K562 (cell line): ENCODE measurements around the gene SP100. TPM values are rescaled to one million over a fixed set of nuclear protein-coding genes. Genes with fewer than 3 reads are reported as not detected.

ENCODE experiments used
- ATAC-seq: fragments of 200-7000 bp; cut with Tn5 transposase; 3 replicates; pipeline ENCODE4 v1.9.1; 2020; ENCODE audit warnings: moderate library complexity
- BruUV-seq: library from RNA; stranded (reverse); fragments of 400-500 nt; replicated peaks from 2 replicates; lab custom pipeline; 2021; lab: Mats Ljungman, UMichigan
- CTCF ChIA-PET: fragments of 300-600 bp; formaldehyde crosslinking; extraction: SDS; loops from one replicate; lab custom pipeline; 2021; ENCODE audit warnings: low intra/inter-chr PET ratio; lab: Yijun Ruan, JAX
- POLR2A ChIA-PET: fragments of 300-600, 350-650 bp; sonication (Branson Sonifier 250); formaldehyde crosslinking; extraction: SDS; loops from one replicate; lab custom pipeline; 2021; ENCODE audit warnings: antibody characterized with exemption, inconsistent platforms; lab: Yijun Ruan, JAX
- DNase-seq, 4 experiments: peaks; one replicate each; pipeline versions ENCODE4 v3.0.0 to v3.0.0-alpha.2; 2011 to 2018; ENCODE audit warnings: low spot score in 3 of 4, mixed read lengths in 3 of 4; ENCODE audit errors: extremely low read depth in 1 of 4
- FAIRE-seq: peaks from 2 replicates; lab custom pipeline; 2011; peaks lifted over from hg19 to GRCh38; lab: Jason Lieb, UNC
- H2AFZ ChIP-seq: 2 replicates; pipeline ENCODE4 v1.6.0; 2011; ENCODE audit warnings: low read depth, low read length, control low read depth, inconsistent platforms
- H3K27ac ChIP-seq: fragments of 200-600 bp; 3 replicates; pipeline ENCODE4 v1.8.0; 2011; ENCODE audit warnings: low read depth, mild to moderate bottlenecking, control low read depth, inconsistent platforms, low read length, moderate library complexity, mixed read lengths; ENCODE audit errors: extremely low read depth
- H3K27me3 ChIP-seq, 2 experiments: fragments of 300-600 bp in 1 of 2; 2 replicates in 1 of 2; 3 replicates in 1 of 2; pipeline versions ENCODE4 v1.6.0 to v1.8.0; 2011; ENCODE audit warnings: inconsistent platforms in 2 of 2, low read length in 2 of 2, mild to moderate bottlenecking in 1 of 2, mixed read lengths in 1 of 2, moderate library complexity in 1 of 2; ENCODE audit not compliant: control insufficient read depth in 2 of 2, insufficient read depth in 2 of 2
- H3K36me3 ChIP-seq: fragments of 300-600 bp; 3 replicates; pipeline ENCODE4 v1.8.0; 2011; ENCODE audit warnings: mild to moderate bottlenecking, low read length, inconsistent platforms; ENCODE audit not compliant: control insufficient read depth, insufficient read depth
- H3K4me1 ChIP-seq, 2 experiments: fragments of 200-600 bp in 1 of 2; replicated peaks in 1 of 2; 2 replicates in 1 of 2; 3 replicates in 1 of 2; pipeline versions ENCODE4 v1.5.1 to v1.8.0; 2011; ENCODE audit warnings: inconsistent platforms in 2 of 2, low read length in 2 of 2, mild to moderate bottlenecking in 1 of 2, mixed read lengths in 1 of 2, moderate library complexity in 1 of 2; ENCODE audit not compliant: control insufficient read depth in 2 of 2, insufficient read depth in 2 of 2
- H3K4me2 ChIP-seq: 2 replicates; pipeline ENCODE4 v1.6.1; 2011; ENCODE audit warnings: low read length, control low read depth, inconsistent platforms, mixed read lengths; ENCODE audit not compliant: insufficient read depth
- H3K4me3 ChIP-seq: fragments of 200-600 bp; sonication (generic), shearing (Covaris generic); 2 replicates; pipeline ENCODE4 v1.5.1; 2016; ENCODE audit warnings: control low read depth, inconsistent platforms
- H3K79me2 ChIP-seq: fragments of 200-600 bp; 3 replicates; pipeline ENCODE4 v1.8.0; 2011; ENCODE audit warnings: low read length, inconsistent platforms; ENCODE audit not compliant: control insufficient read depth, insufficient read depth
- H3K9ac ChIP-seq, 2 experiments: 2 replicates each; pipeline versions ENCODE4 v1.6.0 to v1.6.1; 2011; ENCODE audit warnings: low read depth in 2 of 2, low read length in 2 of 2, control low read depth in 1 of 2, inconsistent platforms in 1 of 2, mild to moderate bottlenecking in 1 of 2, mixed read lengths in 1 of 2; ENCODE audit not compliant: insufficient read depth in 1 of 2
- H3K9me1 ChIP-seq: one replicate; pipeline ENCODE4 v1.6.0; 2011; ENCODE audit warnings: inconsistent platforms, mild to moderate bottlenecking, low read length, moderate library complexity; ENCODE audit not compliant: control insufficient read depth, insufficient read depth
- H3K9me3 ChIP-seq: replicated peaks from 2 replicates; pipeline ENCODE4 v1.5.1; 2011; ENCODE audit warnings: low read depth, low read length, inconsistent platforms; ENCODE audit not compliant: control insufficient read depth, insufficient read depth
- H4K20me1 ChIP-seq: replicated peaks from 2 replicates; pipeline ENCODE4 v1.6.1; 2011; ENCODE audit warnings: low read length, inconsistent platforms, mixed read lengths; ENCODE audit not compliant: control insufficient read depth, insufficient read depth
- CC2D1A ChIP-seq: fragments of 450-650 bp; IDR thresholded peaks from 2 replicates; pipeline ENCODE4 v1.6.1; 2017; ENCODE audit warnings: mild to moderate bottlenecking
- HDGF ChIP-seq: fragments of 450-650 bp; IDR thresholded peaks from 2 replicates; pipeline ENCODE4 v1.6.1; 2016
- NCOR1 ChIP-seq: fragments of 450-650 bp; IDR thresholded peaks from 2 replicates; pipeline ENCODE4 v1.6.1; 2016; ENCODE audit warnings: mild to moderate bottlenecking, moderate library complexity
- NR2C2 ChIP-seq, 2 experiments: fragments of 200-800 bp in 1 of 2; sonication (Bioruptor generic) in 1 of 2; sonication (generic) in 1 of 2; formaldehyde crosslinking in 1 of 2; IDR thresholded peaks; 2 replicates each; pipeline versions ENCODE4 v1.6.1 to v1.8.0; 2016 to 2022; ENCODE audit warnings: mild to moderate bottlenecking in 1 of 2, missing compliant biosample characterization in 1 of 2, missing genetic modification characterization in 1 of 2, missing genetic modification reagents in 1 of 2
- NR4A1 ChIP-seq, 2 experiments: fragments of 250-450 bp in 1 of 2; fragments of 450-650 bp in 1 of 2; sonication (Bioruptor Pico) in 1 of 2; IDR thresholded peaks; 2 replicates each; pipeline versions ENCODE4 v1.4.0 to v1.6.1; 2016 to 2020; ENCODE audit warnings: mild to moderate bottlenecking in 2 of 2, missing compliant biosample characterization in 1 of 2, missing genetic modification characterization in 1 of 2, moderate library complexity in 1 of 2
- PHB2 ChIP-seq: fragments of 450-650 bp; IDR thresholded peaks from 2 replicates; pipeline ENCODE4 v1.6.1; 2017; ENCODE audit warnings: low read depth
- RAD51 ChIP-seq: fragments of 450-650 bp; IDR thresholded peaks from 2 replicates; pipeline ENCODE4 v1.7.1; 2016; ENCODE audit warnings: low read depth, mild to moderate bottlenecking, borderline replicate concordance
- RHOXF2B ChIP-seq: fragments of 250-450 bp; sonication (Bioruptor Pico); conservative IDR thresholded peaks from 2 replicates; pipeline ENCODE4 v1.5.1; 2021
- SETDB1 ChIP-seq: IDR thresholded peaks from one replicate; pipeline ENCODE4 v1.6.1; 2012; ENCODE audit warnings: low read length, control low read depth, inconsistent platforms
- SOX6 ChIP-seq: fragments of 450-650 bp; IDR thresholded peaks from 2 replicates; pipeline ENCODE4 v1.6.1; 2014; ENCODE audit warnings: mild to moderate bottlenecking
- XRCC4 ChIP-seq: IDR thresholded peaks from one replicate; pipeline ENCODE4 v1.6.1; 2011; ENCODE audit not compliant: insufficient read depth, insufficient read length; ENCODE audit errors: extremely low read depth
- ZC3H11A ChIP-seq: IDR thresholded peaks from 2 replicates; pipeline ENCODE4 v1.6.1; 2012; ENCODE audit warnings: low read depth, low read length, improper control_type of control experiment
- ZKSCAN8 ChIP-seq: fragments of 200-800 bp; sonication (Bioruptor generic); IDR thresholded peaks from 2 replicates; pipeline ENCODE4 v1.6.1; 2016; ENCODE audit warnings: missing genetic modification characterization, missing compliant biosample characterization
- ZNF121 ChIP-seq: sonication (generic); formaldehyde crosslinking; conservative IDR thresholded peaks from 2 replicates; pipeline ENCODE4 v1.8.0; 2022; ENCODE audit warnings: missing genetic modification reagents
- ZNF134 ChIP-seq: fragments of 250-450 bp; sonication (Bioruptor Pico); conservative IDR thresholded peaks from 2 replicates; pipeline ENCODE4 v1.4.0; 2020
- ZNF77 ChIP-seq: fragments of 250-450 bp; sonication (Bioruptor Pico); IDR thresholded peaks from 2 replicates; pipeline ENCODE4 v1.5.0; 2020
- ZNF780A ChIP-seq: fragments of 250-450 bp; sonication (Bioruptor Pico); IDR thresholded peaks from 2 replicates; pipeline ENCODE4 v1.5.0; 2021; ENCODE audit warnings: mild to moderate bottlenecking
- WGBS: fragments of 100-300 bp; shearing (Covaris generic); methylation state at CpG from one replicate; pipeline ENCODE4 v1.1.6; 2016; ENCODE audit warnings: low coverage, mixed read lengths; ENCODE audit not compliant: insufficient coverage; ENCODE audit errors: missing lambda C conversion rate; 5-methylcytosine and 5-hydroxymethylcytosine counted together
- in situ Hi-C: fragments of 300-500 bp; cut with MboI; formaldehyde crosslinking; loops from 4 replicates; pipeline ENCODE4 v1.15.0; 2018; ENCODE audit warnings: inconsistent platforms, mixed read lengths
- intact Hi-C: fragments of 100-400 bp; cut with micrococcal nuclease; formaldehyde crosslinking; loops from 2 replicates; pipeline ENCODE4 v1.14.2; 2022
- polyA plus RNA-seq, 8 experiments: library from polyadenylated mRNA; depleted of rRNA in 4 of 8; stranded (reverse) in 5 of 8; unstranded in 3 of 8; fragments of >200 nt; fragmentation: Nextera tagmentation in 2 of 8; fragmentation: Illumina TruSeq in 1 of 8; extraction: Ambion mirVana in 2 of 8; extraction: Trizol in 1 of 8; gene quantifications; 2 replicates each; pipeline versions ENCODE4 v1.2.1 to v1.2.3, GENCODE V29; 2011 to 2014; ENCODE audit warnings: inconsistent platforms in 1 of 8, missing spikeins in 1 of 8
- total RNA-seq, 7 experiments: library from RNA; depleted of rRNA in 6 of 7; stranded (reverse); fragments of >200 nt in 6 of 7; fragmentation: Illumina TruSeq in 2 of 7; extraction: Trizol in 2 of 7; gene quantifications; 2 replicates each; pipeline versions ENCODE4 v1.2.1 to v1.2.3, GENCODE V29; 2011 to 2021; ENCODE audit warnings: low replicate concordance in 1 of 7
- TF ChIP-seq, protein P1 (sequence below): fragments of 250-450 bp; sonication (Bioruptor Pico); IDR thresholded peaks from 2 replicates; pipeline ENCODE4 v1.5.1; 2021; ENCODE audit warnings: mild to moderate bottlenecking
- TF ChIP-seq, protein P2 (sequence below): IDR thresholded peaks from 2 replicates; pipeline ENCODE4 v1.6.1; 2012; ENCODE audit warnings: low read depth, low read length, improper control_type of control experiment, borderline replicate concordance
- TF ChIP-seq, protein P3 (sequence below): fragments of 450-650 bp; formaldehyde crosslinking; IDR thresholded peaks from 2 replicates; pipeline ENCODE4 v1.4.0; 2022; ENCODE audit warnings: missing genetic modification characterization

Gene SP100
- total and polyA plus RNA-seq, 9 of the 15 experiments (the other 6 are each of a cell fraction or from before 2014, with no cell fraction given): 19.2 to 39.2 (median 34.6) TPM

DNA sequence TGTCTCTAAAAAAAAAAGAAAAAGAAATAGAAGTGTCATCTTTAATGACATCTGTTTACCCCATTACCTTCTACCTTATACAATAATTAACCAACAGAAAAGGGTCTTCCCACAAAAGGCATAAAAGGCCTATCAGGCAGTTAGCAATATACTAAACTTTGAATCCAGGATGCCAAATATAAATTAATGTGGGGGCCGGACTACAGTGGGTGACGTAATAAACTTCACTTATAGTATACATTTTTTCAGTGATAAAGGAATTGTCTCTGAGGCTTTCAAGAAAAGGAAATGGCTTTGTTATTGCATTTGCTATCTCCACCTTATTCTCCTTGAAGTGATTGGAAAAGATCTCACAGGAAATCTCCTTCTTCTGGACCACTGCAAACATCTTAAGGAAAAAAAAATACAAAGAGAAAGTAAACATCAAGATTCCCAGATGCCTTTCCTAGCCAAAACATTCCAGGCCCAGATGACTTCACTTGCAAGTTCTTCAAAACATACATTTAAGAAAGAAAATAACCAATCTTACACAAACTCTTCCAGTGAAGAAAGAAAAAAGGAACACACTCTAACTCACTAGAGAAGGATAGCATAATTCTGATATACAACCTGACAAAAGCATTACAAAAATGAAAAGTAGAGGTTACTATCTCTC is 170.5 kb downstream of the SP100 start:
- H3K27ac ChIP-seq: no peak overlapping the region
- no TSS peak for BruUV-seq
- ATAC-seq (no peak), FAIRE-seq (no peak), DNase-seq (no peak)
- in situ Hi-C loops (no loop called here), intact Hi-C loops (no loop called here)
- H3K4me2 ChIP-seq: no peak overlapping the region
- TF ChIP-seq HDGF: no peak
- no peak for TF ChIP-seq SOX6
- TF ChIP-seq, protein P1, sequence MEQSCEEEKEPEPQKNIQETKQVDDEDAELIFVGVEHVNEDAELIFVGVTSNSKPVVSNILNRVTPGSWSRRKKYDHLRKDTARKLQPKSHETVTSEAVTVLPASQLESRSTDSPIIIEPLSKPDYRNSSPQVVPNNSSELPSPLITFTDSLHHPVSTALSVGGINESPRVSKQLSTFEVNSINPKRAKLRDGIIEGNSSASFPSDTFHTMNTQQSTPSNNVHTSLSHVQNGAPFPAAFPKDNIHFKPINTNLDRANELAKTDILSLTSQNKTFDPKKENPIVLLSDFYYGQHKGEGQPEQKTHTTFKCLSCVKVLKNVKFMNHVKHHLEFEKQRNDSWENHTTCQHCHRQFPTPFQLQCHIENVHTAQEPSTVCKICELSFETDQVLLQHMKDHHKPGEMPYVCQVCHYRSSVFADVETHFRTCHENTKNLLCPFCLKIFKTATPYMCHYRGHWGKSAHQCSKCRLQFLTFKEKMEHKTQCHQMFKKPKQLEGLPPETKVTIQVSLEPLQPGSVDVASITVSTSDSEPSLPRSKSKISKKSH: no peak
- TF ChIP-seq SETDB1: no peak
- no peak for TF ChIP-seq NR2C2 (CRISPR knock-in tag; IDR thresholded peaks at IDR 0.05)
- TF ChIP-seq NR2C2 (tag; IDR thresholded peaks at IDR 0.05): no peak
- no peak for TF ChIP-seq PHB2
- TF ChIP-seq ZKSCAN8 (CRISPR knock-in tag): no peak
- TF ChIP-seq CC2D1A: no peak
- no peak for TF ChIP-seq RAD51
- TF ChIP-seq RHOXF2B (CRISPR knock-in tag): no peak
- no peak for TF ChIP-seq NR4A1 (CRISPR knock-in tag; IDR thresholded peaks at IDR 0.05)
- no peak for TF ChIP-seq NR4A1 (tag; IDR thresholded peaks at IDR 0.05)
- TF ChIP-seq, protein P2, sequence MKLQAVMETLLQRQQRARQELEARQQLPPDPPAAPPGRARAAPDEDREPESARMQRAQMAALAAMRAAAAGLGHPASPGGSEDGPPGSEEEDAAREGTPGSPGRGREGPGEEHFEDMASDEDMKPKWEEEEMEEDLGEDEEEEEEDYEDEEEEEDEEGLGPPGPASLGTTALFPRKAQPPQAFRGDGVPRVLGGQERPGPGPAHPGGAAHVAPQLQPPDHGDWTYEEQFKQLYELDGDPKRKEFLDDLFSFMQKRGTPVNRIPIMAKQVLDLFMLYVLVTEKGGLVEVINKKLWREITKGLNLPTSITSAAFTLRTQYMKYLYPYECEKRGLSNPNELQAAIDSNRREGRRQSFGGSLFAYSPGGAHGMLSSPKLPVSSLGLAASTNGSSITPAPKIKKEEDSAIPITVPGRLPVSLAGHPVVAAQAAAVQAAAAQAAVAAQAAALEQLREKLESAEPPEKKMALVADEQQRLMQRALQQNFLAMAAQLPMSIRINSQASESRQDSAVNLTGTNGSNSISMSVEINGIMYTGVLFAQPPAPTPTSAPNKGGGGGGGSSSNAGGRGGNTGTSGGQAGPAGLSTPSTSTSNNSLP: no peak
- no peak for TF ChIP-seq XRCC4
- no peak for TF ChIP-seq ZNF134 (CRISPR knock-in tag)
- no peak for TF ChIP-seq ZNF121
- no peak for TF ChIP-seq ZNF780A (CRISPR knock-in tag)
- TF ChIP-seq, protein P3, sequence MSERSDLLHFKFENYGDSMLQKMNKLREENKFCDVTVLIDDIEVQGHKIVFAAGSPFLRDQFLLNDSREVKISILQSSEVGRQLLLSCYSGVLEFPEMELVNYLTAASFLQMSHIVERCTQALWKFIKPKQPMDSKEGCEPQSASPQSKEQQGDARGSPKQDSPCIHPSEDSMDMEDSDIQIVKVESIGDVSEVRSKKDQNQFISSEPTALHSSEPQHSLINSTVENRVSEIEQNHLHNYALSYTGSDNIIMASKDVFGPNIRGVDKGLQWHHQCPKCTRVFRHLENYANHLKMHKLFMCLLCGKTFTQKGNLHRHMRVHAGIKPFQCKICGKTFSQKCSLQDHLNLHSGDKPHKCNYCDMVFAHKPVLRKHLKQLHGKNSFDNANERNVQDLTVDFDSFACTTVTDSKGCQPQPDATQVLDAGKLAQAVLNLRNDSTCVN: no peak
- TF ChIP-seq NCOR1: no peak
- no peak for TF ChIP-seq ZC3H11A
- no peak for TF ChIP-seq ZNF77 (CRISPR knock-in tag)
- ChIA-PET POLR2A (no interaction called here), CTCF (no interaction called here)
- H3K79me2 ChIP-seq: no peaks in the 10 kb centered on the region
- no peaks in the 10 kb centered on the region for H4K20me1 ChIP-seq
- WGBS: 19% methylated on average over 2 of the region's 2 CpGs
- no peaks in the 10 kb centered on the region for H3K36me3 ChIP-seq
- H3K9me3 ChIP-seq: no peaks in the 10 kb centered on the region
- no peaks in the 10 kb centered on the region for H3K9me1 ChIP-seq
- H3K4me1 ChIP-seq: no peaks in the 10 kb centered on the region
- peaks cover 0 to 4% of the 10 kb centered on the region in 2 experiments; a peak in 1 of 5 replicates for H3K27me3 ChIP-seq
- H3K4me3 ChIP-seq: no peak overlapping the region
- H3K9ac ChIP-seq: no peak overlapping the region
- H2AFZ ChIP-seq: no peak overlapping the region
